AG04449 (cell line): Measurements from ENCODE around the gene EXD3.

Source experiments
- CTCF ChIA-PET: fragments of 350-600 bp; formaldehyde crosslinking; extraction: SDS; loops from one replicate; lab custom pipeline; 2021; ENCODE audit warnings: antibody characterized with exemption; lab: Yijun Ruan, JAX
- POLR2A ChIA-PET: fragments of 400-600, 350-600 bp; formaldehyde crosslinking; extraction: SDS; loops from one replicate; lab custom pipeline; 2020; ENCODE audit warnings: antibody characterized with exemption, inconsistent platforms; lab: Yijun Ruan, JAX
- DNase-seq: peaks from one replicate; pipeline ENCODE4 v3.0.0-alpha.2; 2010; ENCODE audit warnings: low read depth, low spot score
- H3K4me3 ChIP-seq: 2 replicates; pipeline ENCODE4 v1.5.1; 2011; ENCODE audit warnings: low read depth, mild to moderate bottlenecking, control low read depth, low read length
- TF ChIP-seq, protein P1 (sequence below): IDR thresholded peaks from one replicate; pipeline ENCODE4 v1.5.1; 2011; ENCODE audit warnings: mild to moderate bottlenecking, moderate library complexity, low read length, control low read depth, inconsistent platforms; ENCODE audit not compliant: insufficient read depth; ENCODE audit errors: missing control alignments

The EXD3 gene

DNA sequence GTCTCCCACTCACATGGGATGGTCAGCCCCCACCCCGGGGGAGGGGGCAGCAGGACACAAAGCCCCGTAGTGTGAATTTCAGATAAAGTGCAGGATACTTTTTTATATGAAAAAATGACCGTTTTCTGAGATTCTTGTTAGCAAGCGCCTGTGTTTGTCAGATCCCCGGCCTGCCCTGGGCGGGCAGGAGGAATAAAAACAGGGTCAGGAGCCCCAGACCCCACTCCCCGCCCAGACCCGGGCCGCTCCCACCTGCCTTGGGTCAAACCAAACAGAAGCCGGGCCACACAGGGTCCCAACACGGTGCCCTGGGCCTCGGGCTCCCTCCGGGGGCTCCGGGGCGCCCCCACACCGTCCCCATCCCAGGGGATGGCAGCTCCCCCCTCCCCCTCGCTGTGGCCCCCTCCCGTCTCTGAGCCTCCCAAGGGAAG, 107.4 kb downstream of the EXD3 start:
- TF ChIP-seq, protein P1, sequence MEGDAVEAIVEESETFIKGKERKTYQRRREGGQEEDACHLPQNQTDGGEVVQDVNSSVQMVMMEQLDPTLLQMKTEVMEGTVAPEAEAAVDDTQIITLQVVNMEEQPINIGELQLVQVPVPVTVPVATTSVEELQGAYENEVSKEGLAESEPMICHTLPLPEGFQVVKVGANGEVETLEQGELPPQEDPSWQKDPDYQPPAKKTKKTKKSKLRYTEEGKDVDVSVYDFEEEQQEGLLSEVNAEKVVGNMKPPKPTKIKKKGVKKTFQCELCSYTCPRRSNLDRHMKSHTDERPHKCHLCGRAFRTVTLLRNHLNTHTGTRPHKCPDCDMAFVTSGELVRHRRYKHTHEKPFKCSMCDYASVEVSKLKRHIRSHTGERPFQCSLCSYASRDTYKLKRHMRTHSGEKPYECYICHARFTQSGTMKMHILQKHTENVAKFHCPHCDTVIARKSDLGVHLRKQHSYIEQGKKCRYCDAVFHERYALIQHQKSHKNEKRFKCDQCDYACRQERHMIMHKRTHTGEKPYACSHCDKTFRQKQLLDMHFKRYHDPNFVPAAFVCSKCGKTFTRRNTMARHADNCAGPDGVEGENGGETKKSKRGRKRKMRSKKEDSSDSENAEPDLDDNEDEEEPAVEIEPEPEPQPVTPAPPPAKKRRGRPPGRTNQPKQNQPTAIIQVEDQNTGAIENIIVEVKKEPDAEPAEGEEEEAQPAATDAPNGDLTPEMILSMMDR: no peak
- no peak for DNase-seq
- H3K4me3 ChIP-seq: no peak overlapping the region
- POLR2A ChIA-PET: interaction anchor here (1.4 kb wide), 1 partner anchor 75 kb away, joined by 5 read pairs; the partner anchor contains the start of gene TUBB4B
- CTCF ChIA-PET: interaction anchor here (1.4 kb wide), 1 partner anchor 107 kb away, joined by 5 read pairs; the partner anchor contains the start of genes EXD3 and NOXA1

DNA sequence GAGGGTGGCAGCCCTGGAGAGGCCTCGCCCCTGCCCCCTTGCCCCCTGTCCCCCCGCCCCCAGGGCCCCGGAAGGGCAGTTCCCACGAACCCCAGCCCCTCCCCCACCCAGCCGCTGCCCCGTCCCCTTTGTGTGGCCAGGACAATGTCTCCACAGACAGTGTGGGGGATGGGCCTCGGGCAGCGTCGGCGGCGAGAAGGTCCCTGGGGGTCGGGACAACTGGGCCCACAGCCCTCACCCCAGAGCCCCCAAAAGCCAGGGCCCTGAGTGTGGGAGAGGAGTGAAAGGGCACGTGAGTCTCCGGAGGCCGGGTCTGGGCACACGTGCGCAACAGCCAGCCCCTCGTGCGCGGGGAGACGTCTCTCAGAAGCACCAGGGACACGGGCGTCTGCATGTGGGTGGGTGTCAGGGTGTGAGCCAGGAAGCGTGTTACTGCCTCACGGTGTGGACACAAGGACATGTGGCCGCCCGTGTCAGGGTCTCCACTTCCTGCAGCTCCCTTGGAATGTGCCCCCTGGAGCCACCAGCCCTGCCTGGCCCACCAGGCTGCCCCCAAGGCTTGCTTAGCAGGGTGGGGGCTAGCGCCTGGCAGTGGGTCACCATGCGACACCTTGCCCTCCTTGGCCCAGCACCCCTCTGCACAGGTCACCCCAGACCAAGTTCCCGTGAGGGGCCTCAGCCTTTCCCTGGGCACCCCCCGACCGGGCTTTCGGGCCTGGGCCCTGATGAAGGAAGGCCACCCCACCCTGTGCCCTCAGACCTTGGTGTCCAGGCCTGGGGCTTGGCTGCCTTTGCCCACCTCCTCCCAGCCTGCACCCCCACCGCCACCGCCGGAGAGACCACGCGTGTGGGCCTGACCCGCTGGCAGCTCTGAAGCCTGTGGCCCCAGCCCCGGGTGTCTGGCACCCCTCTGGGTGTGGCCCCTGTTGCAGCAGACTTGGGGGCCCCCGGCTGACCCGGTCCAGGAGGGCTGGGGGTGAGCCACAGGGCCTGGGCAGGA, 108.1 kb downstream of the EXD3 start:
- ChIA-PET CTCF (no interaction called here), POLR2A (no interaction called here)
- H3K4me3 ChIP-seq: no peak overlapping the region
- TF ChIP-seq, protein P1: no peak
- no peak for DNase-seq

DNA sequence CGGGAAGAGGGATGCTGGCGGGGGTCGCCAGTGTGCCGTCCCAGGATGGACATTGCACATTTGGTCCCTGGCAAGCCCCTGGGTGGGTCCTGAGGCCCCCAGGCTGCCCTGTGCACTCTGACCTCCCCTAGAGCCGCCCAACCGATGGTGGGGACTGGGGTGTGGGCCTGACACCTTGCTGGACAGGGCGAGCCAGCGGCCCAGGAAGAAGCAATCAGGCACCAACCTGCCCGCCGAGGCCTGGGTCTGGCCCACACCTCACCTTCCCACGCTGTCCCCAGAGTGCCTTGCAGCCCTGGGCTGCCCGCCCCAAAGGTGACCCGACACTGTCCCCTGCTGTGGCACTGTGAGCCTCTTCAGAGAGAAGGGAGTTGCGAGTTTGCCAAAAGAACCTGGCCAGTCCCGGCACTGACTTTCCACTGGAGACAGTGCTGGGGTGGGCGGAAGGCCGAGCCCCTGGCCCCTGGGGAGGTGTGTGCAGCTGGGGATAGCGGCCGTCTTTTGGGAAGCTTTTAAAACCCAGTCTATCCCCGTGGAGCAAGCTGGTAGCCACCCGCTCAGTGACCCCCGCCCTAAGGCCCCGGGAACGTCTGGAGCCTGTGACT, 108.9 kb downstream of the EXD3 start:
- H3K4me3 ChIP-seq: no peak overlapping the region
- TF ChIP-seq, protein P1: no peak
- ChIA-PET POLR2A (no interaction called here), CTCF (interaction anchor here (1.8 kb wide), 1 partner anchor 11 kb away, joined by 6 read pairs; the partner anchor contains the start of gene NRARP)
- no peak for DNase-seq

DNA sequence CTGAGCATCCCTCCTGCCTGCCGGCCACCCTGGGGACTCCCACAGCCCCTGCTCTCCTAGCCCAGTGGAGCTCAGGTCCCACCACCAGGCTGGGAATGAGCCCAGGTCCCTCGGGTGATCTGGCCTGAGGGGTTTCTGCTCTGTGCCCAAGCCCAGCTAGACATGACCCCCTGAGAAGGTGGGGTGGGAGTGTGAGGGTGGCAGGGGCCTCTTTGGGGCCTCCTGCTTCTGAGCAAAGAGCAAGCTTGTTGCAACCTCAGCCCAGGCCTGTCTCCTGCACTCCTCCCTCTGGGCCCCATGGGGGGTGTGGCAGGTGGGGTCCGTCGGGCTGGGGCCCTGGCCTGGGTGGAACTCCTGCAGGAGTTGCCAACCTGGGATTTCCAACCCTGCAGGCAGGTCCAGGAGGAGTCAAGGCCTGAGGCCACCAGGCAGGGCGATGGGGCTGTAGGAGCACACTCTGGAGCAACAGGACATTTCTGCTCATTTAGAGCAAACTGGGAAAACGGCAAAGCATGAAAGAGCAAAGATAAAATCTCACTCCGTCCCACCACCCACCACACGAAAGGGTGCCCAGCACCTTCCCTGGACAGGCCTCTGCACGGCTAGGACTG, 109.5 kb downstream of the EXD3 start:
- POLR2A ChIA-PET: interaction anchor here (0.6 kb wide), 1 partner anchor 61 kb away, joined by 3 read pairs; no protein-coding TSS in a partner anchor
- DNase-seq: no peak
- CTCF ChIA-PET: interaction anchor here (1.8 kb wide), 1 partner anchor 11 kb away, joined by 6 read pairs; the partner anchor contains the start of gene NRARP

DNA sequence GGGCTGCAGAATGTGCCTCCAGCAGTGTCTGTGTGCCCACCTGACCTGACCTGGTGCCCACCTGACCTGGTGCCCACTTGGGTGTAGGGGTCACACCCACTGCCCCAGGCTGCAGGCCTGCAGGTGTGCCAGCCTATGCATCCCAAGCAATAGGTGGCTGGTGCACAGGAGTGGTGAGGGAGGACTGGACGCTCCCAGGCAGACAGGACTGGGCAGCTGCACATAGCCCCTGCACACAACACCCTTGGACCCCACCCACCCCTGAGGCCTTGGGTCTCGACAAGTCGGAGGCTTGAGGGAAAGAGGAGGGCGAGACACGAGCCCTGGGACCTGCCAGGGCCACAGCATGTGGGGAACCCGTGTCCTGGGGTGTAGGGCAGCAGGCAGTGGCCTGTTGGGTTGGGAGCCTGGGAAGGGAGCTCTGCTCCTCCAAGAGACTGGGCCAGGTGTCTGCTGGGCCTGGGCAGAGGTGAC, 110.1 kb downstream of the EXD3 start:
- TF ChIP-seq, protein P1: no peak
- no peak overlapping the region for H3K4me3 ChIP-seq
- ChIA-PET CTCF (interaction anchor here (1.8 kb wide), 1 partner anchor 10 kb away, joined by 6 read pairs; the partner anchor contains the start of gene NRARP), POLR2A (interaction anchor here (0.6 kb wide), 1 partner anchor 62 kb away, joined by 3 read pairs; no protein-coding TSS in a partner anchor)
- DNase-seq: no peak

More for the DNA sequence above, 109.5 kb downstream of the EXD3 start:
- TF ChIP-seq, protein P1: no peak
- H3K4me3 ChIP-seq: no peak overlapping the region
